Measurements from ENCODE around the gene SLC4A1AP. TPM values are rescaled to one million over a fixed set of nuclear protein-coding genes. Genes with fewer than 3 reads are reported as not detected.

Gene SLC4A1AP
- polyA plus RNA-seq, 2 of the 4 experiments (the other 2 are of a cell fraction), result 32.6 to 33.0 TPM

GRCh38 chr2:27738349-27739057 is 74.8 kb downstream of the SLC4A1AP start:
- DNase-seq (ENCODE audit: low read depth in 1 of 2, low spot score in 1 of 2) (no peak), ATAC-seq (no peak; a peak in 1 of 6 replicates), FAIRE-seq (no peak)
- Histone ChIP-seq H3K4me2 (peak overlapping the region; percentile 13; the same call in 2 of the 3 replicates), H3K4me3 (no peak overlapping the region), H3K4me1 (peaks cover 17% of the 10 kb centered on the region), H3K9me3 (peaks cover 15% of the 10 kb centered on the region; the same call in 2 of the 3 replicates), H3K27ac (peak overlapping the region; percentile 50 to 60; a peak in 5 of 6 replicates)
- CTCF ChIA-PET, result interaction anchor here (1.0 to 3.1 kb wide), 3 partner anchors 15 to 35 kb away, joined by 3 to 32 read pairs (median 3); no protein-coding TSS in a partner anchor
- POLR2A ChIA-PET, result no interaction called here
- 86% methylated on average over 13 of the region's 13 CpGs for WGBS (ENCODE audit: missing lambda C conversion rate)
- no peak for TF ChIP-seq PBX3 (IDR thresholded peaks at IDR 0.05)
- no peak for TF ChIP-seq ZC3H11A (IDR thresholded peaks at IDR 0.05)
- no peak for TF ChIP-seq BHLHE40 (IDR thresholded peaks at IDR 0.05; ENCODE audit: low read depth, low read length)
- TF ChIP-seq ESRRA (IDR thresholded peaks at IDR 0.05; ENCODE audit: borderline replicate concordance, low read length), result no peak
- no peak for TF ChIP-seq RNF2 (IDR thresholded peaks at IDR 0.05; ENCODE audit: borderline replicate concordance, low read depth)
- TF ChIP-seq KDM1A (IDR thresholded peaks at IDR 0.05; ENCODE audit: low read depth), result no peak
- no peak for TF ChIP-seq CBX2 (IDR thresholded peaks at IDR 0.05; ENCODE audit: borderline replicate concordance, low read depth)
- TF ChIP-seq USF2 (IDR thresholded peaks at IDR 0.05), result no peak
- TF ChIP-seq SREBF2 (IDR thresholded peaks at IDR 0.05), result no peak

GRCh38 chr2:27739058-27739373 is 75.3 kb downstream of the SLC4A1AP start:
- ChIA-PET CTCF (interaction anchor here (1.0 to 3.1 kb wide), 3 partner anchors 16 to 29 kb away, joined by 3 to 32 read pairs (median 4); no protein-coding TSS in a partner anchor), POLR2A (no interaction called here)
- no peak for ATAC-seq
- DNase-seq (ENCODE audit: low read depth in 1 of 2, low spot score in 1 of 2), result no peak
- no peak for TF ChIP-seq CHD4 (IDR thresholded peaks at IDR 0.05; ENCODE audit: borderline replicate concordance)
- no peak for TF ChIP-seq HOXB5 (CRISPR knock-in tag; IDR thresholded peaks at IDR 0.05)
- TF ChIP-seq KDM5A (IDR thresholded peaks at IDR 0.05), result no peak
- no peak for TF ChIP-seq BCL3 (IDR thresholded peaks at IDR 0.05)
- TF ChIP-seq ZSCAN20 (CRISPR knock-in tag; IDR thresholded peaks at IDR 0.05), result no peak
- TF ChIP-seq MAFK (IDR thresholded peaks at IDR 0.05; ENCODE audit: partially characterized antibody), result no peak
- no peak for TF ChIP-seq SMC3 (IDR thresholded peaks at IDR 0.05)
- TF ChIP-seq RFX5 (IDR thresholded peaks at IDR 0.05), result no peak
- no peak for TF ChIP-seq JUN (IDR thresholded peaks at IDR 0.05)
- TF ChIP-seq RARB (CRISPR knock-in tag; IDR thresholded peaks at IDR 0.05), result no peak
- no peak for TF ChIP-seq NPAS2 (CRISPR knock-in tag; IDR thresholded peaks at IDR 0.05; ENCODE audit: borderline replicate concordance)
- H3K4me2 ChIP-seq, result no peak overlapping the region
- peak overlapping the region in 1 of 2 experiments; percentile 50; a peak in 1 of 6 replicates for H3K27ac ChIP-seq
- peaks cover 15% of the 10 kb centered on the region; the same call in 2 of the 3 replicates for H3K9me3 ChIP-seq
- FAIRE-seq, result no peak
- 84% methylated on average over 4 of the region's 4 CpGs for WGBS (ENCODE audit: missing lambda C conversion rate)
- no peak overlapping the region for H3K4me3 ChIP-seq
- peaks cover 17% of the 10 kb centered on the region for H3K4me1 ChIP-seq

GRCh38 chr2:27741673-27742072 is 78.0 kb downstream of the SLC4A1AP start:
- H3K27ac ChIP-seq, result no peak overlapping the region
- no peak overlapping the region for H3K4me3 ChIP-seq
- peaks cover 23% of the 10 kb centered on the region; the same call in 2 of the 3 replicates for H3K9me3 ChIP-seq
- 56% methylated on average over 3 of the region's 3 CpGs for WGBS (ENCODE audit: missing lambda C conversion rate)
- ChIA-PET POLR2A (no interaction called here), CTCF (interaction anchor here (1.1 to 5.1 kb wide), 2 partner anchors 11 to 19 kb away, joined by 3 to 34 read pairs; no protein-coding TSS in a partner anchor)
- no peak for TF ChIP-seq NFE2L2 (conservative IDR thresholded peaks at IDR 0.05; ENCODE audit: low read length)
- no peak for TF ChIP-seq POLR2A (IDR thresholded peaks at IDR 0.05; ENCODE audit: low read length)
- no peak for TF ChIP-seq NPAS2 (CRISPR knock-in tag; IDR thresholded peaks at IDR 0.05; ENCODE audit: borderline replicate concordance)
- TF ChIP-seq MYC (IDR thresholded peaks at IDR 0.05; ENCODE audit: borderline replicate concordance, low read length), result no peak
- TF ChIP-seq E2F6 (IDR thresholded peaks at IDR 0.05; ENCODE audit: borderline replicate concordance, low read depth), result no peak
- no peak for TF ChIP-seq FOSB (CRISPR knock-in tag; IDR thresholded peaks at IDR 0.05)
- no peak for TF ChIP-seq POLR2AphosphoS2 (conservative IDR thresholded peaks at IDR 0.05; ENCODE audit: low read length)
- TF ChIP-seq EHMT2 (IDR thresholded peaks at IDR 0.05; ENCODE audit: low read depth), result no peak
- TF ChIP-seq CBX8 (IDR thresholded peaks at IDR 0.05), result no peak
- no peak for TF ChIP-seq CEBPB (IDR thresholded peaks at IDR 0.05)
- TF ChIP-seq EHF (CRISPR knock-in tag; IDR thresholded peaks at IDR 0.05), result no peak
- DNase-seq (ENCODE audit: low read depth in 1 of 2, low spot score in 1 of 2) (no peak), ATAC-seq (no peak), FAIRE-seq (no peak)
- peaks cover 17% of the 10 kb centered on the region for H3K4me1 ChIP-seq
- no peak overlapping the region for H3K4me2 ChIP-seq
